H9 (cell line): Measurements from ENCODE around the gene ALDH1A1. TPM values are rescaled to one million over a fixed set of nuclear protein-coding genes. Genes with fewer than 3 reads are reported as not detected.
"Not testable (repeated sequence)": the region's sequence is repeated elsewhere in the genome, so short reads cannot be mapped to it uniquely, and the experiment has no call there.

Experiments used
- DNase-seq: peaks from one replicate; pipeline ENCODE4 v3.0.0-alpha.2; 2017
- H2AFZ ChIP-seq: one replicate; pipeline ENCODE4 v1.6.1; 2013; ENCODE audit warnings: mild to moderate bottlenecking, low read length, control low read depth, moderate library complexity
- H2AK5ac ChIP-seq: 2 replicates; pipeline ENCODE4 v1.6.1; 2013; ENCODE audit warnings: low read length, control low read depth, mixed read lengths; ENCODE audit not compliant: insufficient read length
- H2BK120ac ChIP-seq: one replicate; pipeline ENCODE4 v1.6.1; 2013; ENCODE audit warnings: low read depth, mild to moderate bottlenecking, low read length, control low read depth, inconsistent platforms; ENCODE audit not compliant: poor library complexity, severe bottlenecking
- H2BK12ac ChIP-seq: 2 replicates; pipeline ENCODE4 v1.6.1; 2013; ENCODE audit warnings: low read length, control low read depth, mixed read lengths, low read depth; ENCODE audit not compliant: insufficient read length
- H2BK15ac ChIP-seq: 2 replicates; pipeline ENCODE4 v1.6.1; 2013; ENCODE audit warnings: low read depth, low read length, control low read depth
- H2BK20ac ChIP-seq: one replicate; pipeline ENCODE4 v1.6.1; 2013; ENCODE audit warnings: low read depth, mild to moderate bottlenecking, low read length, control low read depth, inconsistent platforms; ENCODE audit not compliant: poor library complexity, severe bottlenecking
- H2BK5ac ChIP-seq: 2 replicates; pipeline ENCODE4 v1.6.1; 2013; ENCODE audit warnings: low read length, control low read depth, mixed read lengths; ENCODE audit not compliant: insufficient read length
- H3K14ac ChIP-seq: 2 replicates; pipeline ENCODE4 v1.6.1; 2013; ENCODE audit warnings: low read length, control low read depth; ENCODE audit not compliant: insufficient read depth
- H3K18ac ChIP-seq: 2 replicates; pipeline ENCODE4 v1.6.1; 2013; ENCODE audit warnings: low read depth, mild to moderate bottlenecking, mixed read lengths, low read length, control low read depth; ENCODE audit not compliant: insufficient read length
- H3K23ac ChIP-seq: 2 replicates; pipeline ENCODE4 v1.6.1; 2013; ENCODE audit warnings: low read length, control low read depth, mixed read lengths, low read depth; ENCODE audit not compliant: insufficient read length
- H3K23me2 ChIP-seq: 2 replicates; pipeline ENCODE4 v1.6.1; 2013; ENCODE audit warnings: low read depth, mild to moderate bottlenecking, mixed read lengths, low read length, control low read depth; ENCODE audit not compliant: insufficient read length, poor library complexity, severe bottlenecking
- H3K27ac ChIP-seq: 2 replicates; pipeline ENCODE4 v1.5.1; 2013; ENCODE audit warnings: low read length, control low read depth, mixed read lengths, low read depth; ENCODE audit not compliant: insufficient read length
- H3K27me3 ChIP-seq: 2 replicates; pipeline ENCODE4 v1.6.1; 2013; ENCODE audit warnings: low read length, control low read depth, inconsistent platforms; ENCODE audit not compliant: insufficient read depth
- H3K4ac ChIP-seq: 2 replicates; pipeline ENCODE4 v1.6.1; 2013; ENCODE audit warnings: low read depth, mild to moderate bottlenecking, control low read depth, inconsistent platforms, low read length, moderate library complexity
- H3K4me1 ChIP-seq: 2 replicates; pipeline ENCODE4 v1.6.1; 2013; ENCODE audit warnings: low read length, control low read depth, inconsistent platforms; ENCODE audit not compliant: insufficient read depth
- H3K4me2 ChIP-seq: 2 replicates; pipeline ENCODE4 v1.6.1; 2013; ENCODE audit warnings: low read length, control low read depth, mixed read lengths; ENCODE audit not compliant: insufficient read length, insufficient read depth
- H3K56ac ChIP-seq: 2 replicates; pipeline ENCODE4 v1.6.1; 2013; ENCODE audit warnings: low read depth, mild to moderate bottlenecking, mixed read lengths, low read length, control low read depth; ENCODE audit not compliant: insufficient read length
- H3K79me1 ChIP-seq: 2 replicates; pipeline ENCODE4 v1.6.1; 2013; ENCODE audit warnings: low read depth, mild to moderate bottlenecking, moderate library complexity, low read length, control low read depth, inconsistent platforms; ENCODE audit not compliant: insufficient read depth, poor library complexity, severe bottlenecking
- H3K79me2 ChIP-seq: 2 replicates; pipeline ENCODE4 v1.6.1; 2013; ENCODE audit warnings: low read length, control low read depth, inconsistent platforms; ENCODE audit not compliant: insufficient read depth
- H3K9ac ChIP-seq: 2 replicates; pipeline ENCODE4 v1.6.1; 2013; ENCODE audit warnings: low read length, control low read depth, mixed read lengths; ENCODE audit not compliant: insufficient read length; ENCODE audit errors: extremely low read depth
- H3K9me3 ChIP-seq: one replicate; pipeline ENCODE4 v1.6.1; 2013; ENCODE audit warnings: low read depth, low read length, inconsistent platforms; ENCODE audit not compliant: control insufficient read depth
- H3T11ph ChIP-seq: one replicate; pipeline ENCODE4 v1.6.1; 2013; ENCODE audit warnings: mild to moderate bottlenecking, low read length, control low read depth, inconsistent platforms
- H4K20me1 ChIP-seq: one replicate; pipeline ENCODE4 v1.6.1; 2013; ENCODE audit not compliant: control insufficient read depth, insufficient read length, insufficient read depth
- H4K5ac ChIP-seq: 2 replicates; pipeline ENCODE4 v1.6.1; 2013; ENCODE audit warnings: low read depth, mild to moderate bottlenecking, mixed read lengths, low read length, control low read depth; ENCODE audit not compliant: insufficient read length
- H4K8ac ChIP-seq: replicated peaks from 2 replicates; pipeline ENCODE4 v1.6.1; 2013; ENCODE audit warnings: low read length, control low read depth, mixed read lengths, low read depth; ENCODE audit not compliant: insufficient read length
- H4K91ac ChIP-seq: 2 replicates; pipeline ENCODE4 v1.6.1; 2013; ENCODE audit warnings: low read depth, mild to moderate bottlenecking, moderate library complexity, mixed read lengths, low read length, control low read depth; ENCODE audit not compliant: insufficient read length
- H3K27ac Mint-ChIP-seq, 3 experiments: 2 replicates in 2 of 3; 3 replicates in 1 of 3; pipeline ENCODE4 v1.8.0; 2020 to 2021; ENCODE audit warnings: mixed read lengths in 3 of 3, mild to moderate bottlenecking in 1 of 3, moderate library complexity in 1 of 3
- H3K27me3 Mint-ChIP-seq: 2 replicates; pipeline ENCODE4 v1.8.0; 2021; ENCODE audit warnings: low read depth, mild to moderate bottlenecking, moderate library complexity, mixed read lengths
- H3K36me3 Mint-ChIP-seq, 3 experiments: 2 replicates in 2 of 3; 3 replicates in 1 of 3; pipeline ENCODE4 v1.8.0; 2020 to 2021; ENCODE audit warnings: low read depth in 3 of 3, mixed read lengths in 3 of 3; ENCODE audit not compliant: insufficient read depth in 1 of 3
- H3K4me1 Mint-ChIP-seq, 2 experiments: 2 replicates each; pipeline ENCODE4 v1.8.0; 2020; ENCODE audit warnings: mixed read lengths in 2 of 2
- H3K4me3 Mint-ChIP-seq, 2 experiments: 2 replicates in 1 of 2; 3 replicates in 1 of 2; pipeline ENCODE4 v1.8.0; 2020 to 2021; ENCODE audit warnings: mild to moderate bottlenecking in 2 of 2, mixed read lengths in 2 of 2, moderate library complexity in 1 of 2
- H3K9me3 Mint-ChIP-seq, 2 experiments: 2 replicates in 1 of 2; 3 replicates in 1 of 2; pipeline ENCODE4 v1.8.0; 2020; ENCODE audit warnings: mild to moderate bottlenecking in 2 of 2, mixed read lengths in 2 of 2, moderate library complexity in 1 of 2
- CTCF ChIP-seq: fragments of 200-600 bp; sonication (generic); conservative IDR thresholded peaks from 3 replicates; pipeline ENCODE4 v1.8.0; 2021; ENCODE audit warnings: antibody characterized with exemption, mild to moderate bottlenecking
- WGBS: extraction: QIAGEN DNeasy Blood & Tissue Kit; methylation state at CpG from one replicate; pipeline ENCODE4 v1.1.7; 2013; ENCODE audit warnings: missing lambda C conversion rate, low lambda C conversion rate, mixed read lengths; ENCODE audit not compliant: insufficient read length; ENCODE audit errors: extremely low coverage; 5-methylcytosine and 5-hydroxymethylcytosine counted together
- total RNA-seq: library from RNA; stranded (reverse); gene quantifications from 2 replicates; pipeline ENCODE4 v1.2.1, GENCODE V29; 2021

The ALDH1A1 gene
- total RNA-seq, 1 experiment from 2014 or later = 1.1 TPM

- Histone ChIP-seq H3K9me3 (no peaks in the 10 kb centered on the region), H2BK20ac (no peak overlapping the region), H3T11ph (no peak overlapping the region), H2BK15ac (no peak overlapping the region), H4K8ac (no peak overlapping the region), H3K79me1 (no peaks in the 10 kb centered on the region), H4K91ac (no peak overlapping the region), H2BK120ac (no peak overlapping the region), H3K23me2 (no peaks in the 10 kb centered on the region), H3K23ac (no peak overlapping the region), H3K4me1 (no peaks in the 10 kb centered on the region), H3K56ac (no peak overlapping the region), H3K14ac (no peak overlapping the region), H2BK12ac (no peak overlapping the region), H4K5ac (no peak overlapping the region), H3K27me3 (no peaks in the 10 kb centered on the region), H3K18ac (no peak overlapping the region), H2AFZ (no peak overlapping the region), H3K4ac (no peak overlapping the region), H4K20me1 (no peaks in the 10 kb centered on the region), H3K4me2 (no peak overlapping the region), H3K27ac (no peak overlapping the region), H3K79me2 (no peaks in the 10 kb centered on the region), H2BK5ac (no peak overlapping the region), H3K9ac (no peak overlapping the region), H2AK5ac (no peak overlapping the region)
- no peak for TF ChIP-seq CTCF
- Mint-ChIP-seq H3K36me3 (peaks cover 0 to 9% (median 0%) of the 10 kb centered on the region in 3 experiments; a peak in 2 of 7 replicates), H3K9me3 (peaks cover 5 to 7% of the 10 kb centered on the region in 2 experiments; a peak in 3 of 5 replicates), H3K4me3 (no peak overlapping the region), H3K27me3 (no peaks in the 10 kb centered on the region), H3K4me1 (no peaks in the 10 kb centered on the region), H3K27ac (no peak overlapping the region)
- WGBS = no CpG with 5 or more reads among the region's 4 CpGs
- no peak for DNase-seq
Measured at GRCh38 chr9:72863456-72864094, 89.3 kb downstream of the ALDH1A1 start.

GRCh38 chr9:72862788-72863187 is 90.1 kb downstream of the ALDH1A1 start:
- H4K20me1 ChIP-seq, H2BK5ac ChIP-seq, H3K4ac ChIP-seq, H4K5ac ChIP-seq, H3K23me2 ChIP-seq, H3K27ac Mint-ChIP-seq, H3K4me3 Mint-ChIP-seq, H3K56ac ChIP-seq, H3K9me3 Mint-ChIP-seq, H3K36me3 Mint-ChIP-seq, H2AK5ac ChIP-seq, H2BK15ac ChIP-seq, H3K4me1 Mint-ChIP-seq, H3K27me3 Mint-ChIP-seq, H2BK120ac ChIP-seq, H3K4me2 ChIP-seq, H2AFZ ChIP-seq, H3T11ph ChIP-seq, H3K27me3 ChIP-seq, H3K27ac ChIP-seq, H3K14ac ChIP-seq, DNase-seq, H3K4me1 ChIP-seq, H3K79me2 ChIP-seq, H3K23ac ChIP-seq, H3K9me3 ChIP-seq, H2BK12ac ChIP-seq, H3K9ac ChIP-seq, H4K91ac ChIP-seq, H2BK20ac ChIP-seq, H3K18ac ChIP-seq, H3K79me1 ChIP-seq, H4K8ac ChIP-seq: not testable (repeated sequence)
- WGBS = no CpG with 5 or more reads among the region's 7 CpGs
